Tibial nerve (tissue), 4 donors: ENCODE data around the gene ITPRID2. TPM values are rescaled to one million over a fixed set of nuclear protein-coding genes. Genes with fewer than 3 reads are reported as not detected.

Experiments used
- DNase-seq, 2 donors: peaks; one replicate each; pipeline ENCODE4 v3.0.0-alpha.2; 2019; ENCODE audit warnings: low spot score in 2 of 2
- H3K27ac ChIP-seq, 4 donors: fragments of 200-600 bp; sonication (generic) in 3 of 4; one replicate each; pipeline ENCODE4 v1.5.1; 2017 to 2019; ENCODE audit warnings: mild to moderate bottlenecking in 1 of 4
- H3K27me3 ChIP-seq, 2 donors: fragments of 200-600 bp; sonication (generic) in 1 of 2; one replicate each; pipeline versions ENCODE4 v1.5.1 to v1.6.0; 2017 to 2019
- H3K36me3 ChIP-seq, 3 donors: fragments of 200-600 bp; sonication (generic); one replicate each; pipeline ENCODE4 v1.5.1; 2018 to 2019
- H3K4me1 ChIP-seq, 4 donors: fragments of 200-600 bp; sonication (generic) in 3 of 4; one replicate each; pipeline ENCODE4 v1.5.1; 2017 to 2019
- H3K4me3 ChIP-seq, 4 donors: fragments of 200-600 bp; sonication (generic) in 3 of 4; one replicate each; pipeline ENCODE4 v1.5.1; 2017 to 2019; ENCODE audit warnings: mild to moderate bottlenecking in 1 of 4, moderate library complexity in 1 of 4
- H3K9me3 ChIP-seq, 4 donors: fragments of 200-600 bp; sonication (generic) in 3 of 4; one replicate each; pipeline ENCODE4 v1.5.1; 2017 to 2019
- EP300 ChIP-seq, 2 donors: sonication (generic); formaldehyde crosslinking; IDR thresholded peaks; one replicate each; pipeline ENCODE4 v1.6.1; 2017; ENCODE audit warnings: antibody characterized with exemption in 2 of 2, mild to moderate bottlenecking in 1 of 2
- POLR2A ChIP-seq, 2 donors: fragments of 450-650 bp; IDR thresholded peaks; one replicate each; pipeline ENCODE4 v1.6.1; 2017; ENCODE audit warnings: antibody characterized with exemption in 2 of 2, mild to moderate bottlenecking in 2 of 2, moderate library complexity in 2 of 2
- WGBS, 2 donors: methylation state at CpG; one replicate each; pipeline ENCODE4 v1.1.5; 2018; 5-methylcytosine and 5-hydroxymethylcytosine counted together
- total RNA-seq, 4 donors: library from RNA; depleted of rRNA; stranded (reverse); fragments of >200 nt; gene quantifications; one replicate each; pipeline ENCODE4 v1.1.0, GENCODE V29; 2016
- TF ChIP-seq, protein P1 (sequence below), 5 experiments: fragments of 200-600 bp in 3 of 5; fragments of 450-650 bp in 2 of 5; sonication (generic) in 3 of 5; IDR thresholded peaks; one replicate each; pipeline ENCODE4 v1.5.1; 2016 to 2019; ENCODE audit warnings: antibody characterized with exemption in 5 of 5, mild to moderate bottlenecking in 3 of 5, moderate library complexity in 2 of 5

The ITPRID2 gene
- total RNA-seq: 100 to 1,000 TPM; 203 to 300 (median 245) TPM

DNA sequence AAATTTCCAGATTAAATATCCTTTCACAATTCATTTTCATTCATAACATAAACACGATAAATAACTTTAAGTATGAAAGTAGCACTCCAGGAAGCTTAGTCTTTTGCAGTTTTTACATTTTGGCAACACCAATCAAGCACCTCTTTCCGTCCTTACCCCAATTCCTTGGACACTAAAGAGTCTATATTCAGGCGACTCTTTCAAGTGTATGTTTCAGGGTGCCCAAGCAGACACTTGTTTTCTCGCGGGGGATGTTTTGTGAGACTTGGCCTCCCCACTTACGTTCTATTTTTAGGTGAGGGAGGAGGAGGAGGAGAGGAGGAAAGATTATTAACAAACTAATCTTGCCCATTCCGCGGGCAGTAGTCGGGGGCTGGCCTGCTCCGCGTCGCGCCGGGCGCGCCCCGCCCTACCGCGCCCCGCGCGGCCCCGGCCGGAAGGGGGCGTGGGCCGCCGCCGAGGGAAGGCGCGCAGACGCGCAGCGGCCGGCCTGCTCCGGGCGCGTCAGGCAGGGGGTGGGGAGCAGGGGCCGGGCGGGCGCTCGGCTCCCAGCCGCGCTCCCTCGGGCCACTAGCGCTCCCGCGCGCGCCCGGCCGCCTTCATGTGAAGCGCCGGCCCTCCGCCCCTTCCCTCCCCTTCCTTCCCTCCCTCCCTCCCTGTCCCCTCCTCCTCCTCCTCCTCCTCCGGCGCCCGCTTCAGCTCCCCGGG is at the start of gene ITPRID2:
Gene ITPRID2 (plus strand): TSS at position 473 of the 708 bp plus-strand sequence. CDS start 337 bp downstream, outside the sequence.
- Histone ChIP-seq H3K27ac (peak within 1 kb of the TSS; percentile 94 to 98 (median 96)), H3K9me3 (no peaks in the 10 kb centered on the region), H3K4me3 (peak within 1 kb of the TSS; percentile 69 to 98 (median 90)), H3K4me1 (peaks cover 0 to 51% (median 11%) of the 10 kb centered on the region in 4 donors), H3K27me3 (no peaks in the 10 kb centered on the region), H3K36me3 (no peaks in the 10 kb centered on the region)
- WGBS, 2 donors: 0% methylated on average over 50 to 57 of the region's 58 CpGs
- peak; percentile 69 to 74 for DNase-seq
- TF ChIP-seq, protein P1, sequence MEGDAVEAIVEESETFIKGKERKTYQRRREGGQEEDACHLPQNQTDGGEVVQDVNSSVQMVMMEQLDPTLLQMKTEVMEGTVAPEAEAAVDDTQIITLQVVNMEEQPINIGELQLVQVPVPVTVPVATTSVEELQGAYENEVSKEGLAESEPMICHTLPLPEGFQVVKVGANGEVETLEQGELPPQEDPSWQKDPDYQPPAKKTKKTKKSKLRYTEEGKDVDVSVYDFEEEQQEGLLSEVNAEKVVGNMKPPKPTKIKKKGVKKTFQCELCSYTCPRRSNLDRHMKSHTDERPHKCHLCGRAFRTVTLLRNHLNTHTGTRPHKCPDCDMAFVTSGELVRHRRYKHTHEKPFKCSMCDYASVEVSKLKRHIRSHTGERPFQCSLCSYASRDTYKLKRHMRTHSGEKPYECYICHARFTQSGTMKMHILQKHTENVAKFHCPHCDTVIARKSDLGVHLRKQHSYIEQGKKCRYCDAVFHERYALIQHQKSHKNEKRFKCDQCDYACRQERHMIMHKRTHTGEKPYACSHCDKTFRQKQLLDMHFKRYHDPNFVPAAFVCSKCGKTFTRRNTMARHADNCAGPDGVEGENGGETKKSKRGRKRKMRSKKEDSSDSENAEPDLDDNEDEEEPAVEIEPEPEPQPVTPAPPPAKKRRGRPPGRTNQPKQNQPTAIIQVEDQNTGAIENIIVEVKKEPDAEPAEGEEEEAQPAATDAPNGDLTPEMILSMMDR (IDR thresholded peaks at IDR 0.05): peak in 4 of 5 experiments; percentile 42 to 70 (median 60)
- TF ChIP-seq POLR2A (IDR thresholded peaks at IDR 0.05) (peak; percentile 11 to 49), EP300 (IDR thresholded peaks at IDR 0.05) (no peak)

DNA sequence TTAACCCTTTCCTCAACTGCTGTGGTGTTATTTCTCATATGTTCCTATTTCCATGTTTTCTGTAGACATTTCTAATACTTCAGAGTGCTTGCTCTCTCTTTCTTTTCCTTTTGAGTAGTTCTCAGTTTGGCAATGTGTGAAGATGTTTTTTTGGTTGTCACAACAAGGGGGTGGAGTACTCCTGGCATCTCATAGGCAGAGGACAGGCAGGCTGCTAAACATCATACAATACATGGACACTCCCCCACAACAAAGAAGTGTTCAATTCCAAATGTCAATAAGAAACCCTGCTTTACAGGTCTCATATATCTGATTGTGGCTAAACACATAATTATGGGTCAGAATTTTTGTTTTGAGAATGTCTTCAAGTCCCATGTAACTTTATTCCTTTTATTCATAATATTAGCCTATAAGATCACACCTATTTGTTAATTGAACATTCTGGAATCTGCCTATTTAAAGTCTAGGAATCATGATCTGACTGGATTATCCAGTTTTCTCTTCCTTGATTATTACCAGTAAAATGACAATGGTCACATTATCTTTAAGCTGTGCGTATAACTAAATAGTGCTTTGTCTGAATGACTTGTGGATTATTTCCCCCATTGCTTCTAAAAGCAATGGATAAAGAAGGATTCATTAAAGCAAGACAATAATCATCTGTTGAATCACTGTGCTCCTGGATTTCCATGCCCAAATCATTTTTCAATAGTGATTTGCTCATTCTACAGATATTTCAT is 46.8 kb upstream of the ITPRID2 start:
- 49% methylated on average over 1 of the region's 1 CpG for WGBS, 2 donors
- H3K9me3 ChIP-seq: no peaks in the 10 kb centered on the region
- no peaks in the 10 kb centered on the region for H3K27me3 ChIP-seq
- no peak overlapping the region for H3K4me3 ChIP-seq
- no peak for DNase-seq
- H3K36me3 ChIP-seq: no peaks in the 10 kb centered on the region
- peaks cover 0 to 47% (median 12%) of the 10 kb centered on the region in 4 donors for H3K4me1 ChIP-seq
- H3K27ac ChIP-seq: peak overlapping the region in 2 of 4 donors; percentile 46 to 53
- no peak for TF ChIP-seq EP300 (IDR thresholded peaks at IDR 0.05)
- TF ChIP-seq, protein P1 (IDR thresholded peaks at IDR 0.05): no peak
- no peak for TF ChIP-seq POLR2A (IDR thresholded peaks at IDR 0.05)

- no peaks in the 10 kb centered on the region for H3K36me3 ChIP-seq
- peaks cover 0 to 58% (median 23%) of the 10 kb centered on the region in 4 donors for H3K4me1 ChIP-seq
- no peaks in the 10 kb centered on the region for H3K27me3 ChIP-seq
- no peak overlapping the region for H3K4me3 ChIP-seq
- H3K9me3 ChIP-seq: no peaks in the 10 kb centered on the region
- DNase-seq: no peak
- TF ChIP-seq POLR2A (IDR thresholded peaks at IDR 0.05) (no peak), EP300 (IDR thresholded peaks at IDR 0.05) (no peak)
- TF ChIP-seq, protein P1 (IDR thresholded peaks at IDR 0.05): no peak
- H3K27ac ChIP-seq: peak overlapping the region in 2 of 4 donors; percentile 58 to 73
- 36 to 44% methylated on average over 4 of the region's 4 CpGs for WGBS, 2 donors
Observed at GRCh38 chr2:181846399-181847197, 44.9 kb upstream of the ITPRID2 start.

DNA sequence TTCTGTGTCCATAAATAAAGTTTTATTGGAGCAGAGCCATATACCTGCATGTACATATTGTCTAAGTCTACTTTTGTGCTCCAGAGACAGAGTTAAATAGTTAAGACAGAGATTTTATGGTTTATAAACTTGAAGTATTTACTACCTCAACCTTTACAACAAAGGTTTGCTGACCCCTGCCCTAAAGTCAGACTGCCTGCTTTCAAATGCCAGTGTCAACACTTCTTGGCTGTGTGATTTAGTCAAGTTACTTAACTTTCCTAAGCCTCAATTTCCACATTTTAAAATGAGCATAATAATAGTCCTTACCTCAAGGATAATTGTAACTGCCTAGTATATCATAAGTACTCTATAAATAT is 44.4 kb upstream of the ITPRID2 start:
- no peaks in the 10 kb centered on the region for H3K9me3 ChIP-seq
- peak overlapping the region in 2 of 4 donors; percentile 58 to 73 for H3K27ac ChIP-seq
- no peak for TF ChIP-seq POLR2A (IDR thresholded peaks at IDR 0.05)
- TF ChIP-seq, protein P1 (IDR thresholded peaks at IDR 0.05): no peak
- TF ChIP-seq EP300 (IDR thresholded peaks at IDR 0.05): no peak
- H3K36me3 ChIP-seq: no peaks in the 10 kb centered on the region
- H3K4me3 ChIP-seq: no peak overlapping the region
- DNase-seq: no peak
- no peaks in the 10 kb centered on the region for H3K27me3 ChIP-seq
- peaks cover 0 to 58% (median 26%) of the 10 kb centered on the region in 4 donors for H3K4me1 ChIP-seq
